ENCODE results near the gene EHBP1.

- no peak for TF ChIP-seq EZH2 (IDR thresholded peaks at IDR 0.05; ENCODE audit: borderline replicate concordance, low read length)
- TF ChIP-seq CTCF (IDR thresholded peaks at IDR 0.05; ENCODE audit: low read length) = no peak
Measured at GRCh38 chr2:63040586-63040985, 335.1 kb downstream of the EHBP1 start.
